HG03196 (cell line): ENCODE measurements around the gene PROK1.

ENCODE experiments used
- ATAC-seq: cut with Tn5 transposase; IDR thresholded peaks from one replicate; pipeline ENCODE4 v1.9.1; 2021; ENCODE audit not compliant: unreplicated experiment

Gene PROK1

DNA sequence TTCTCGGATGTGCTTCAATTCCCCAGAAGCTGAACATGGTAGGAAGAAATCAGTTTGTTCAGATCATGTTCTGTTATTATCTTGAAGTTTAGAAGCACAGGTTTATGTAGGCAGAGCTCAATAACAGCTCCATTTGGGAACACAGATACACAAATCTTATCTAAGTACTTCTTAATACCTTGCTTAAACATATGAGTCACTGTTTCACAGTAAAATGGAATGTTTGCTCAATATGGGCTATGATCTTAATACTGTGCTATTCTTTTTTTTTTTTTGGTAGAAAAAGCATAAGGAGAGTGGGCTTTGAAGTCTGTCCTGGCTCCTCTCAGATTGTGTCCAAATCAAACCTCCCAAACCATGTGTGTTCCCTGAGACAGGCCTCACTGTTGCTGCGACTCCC lies 13.4 kb downstream of the PROK1 start:
- ATAC-seq, result no peak

DNA sequence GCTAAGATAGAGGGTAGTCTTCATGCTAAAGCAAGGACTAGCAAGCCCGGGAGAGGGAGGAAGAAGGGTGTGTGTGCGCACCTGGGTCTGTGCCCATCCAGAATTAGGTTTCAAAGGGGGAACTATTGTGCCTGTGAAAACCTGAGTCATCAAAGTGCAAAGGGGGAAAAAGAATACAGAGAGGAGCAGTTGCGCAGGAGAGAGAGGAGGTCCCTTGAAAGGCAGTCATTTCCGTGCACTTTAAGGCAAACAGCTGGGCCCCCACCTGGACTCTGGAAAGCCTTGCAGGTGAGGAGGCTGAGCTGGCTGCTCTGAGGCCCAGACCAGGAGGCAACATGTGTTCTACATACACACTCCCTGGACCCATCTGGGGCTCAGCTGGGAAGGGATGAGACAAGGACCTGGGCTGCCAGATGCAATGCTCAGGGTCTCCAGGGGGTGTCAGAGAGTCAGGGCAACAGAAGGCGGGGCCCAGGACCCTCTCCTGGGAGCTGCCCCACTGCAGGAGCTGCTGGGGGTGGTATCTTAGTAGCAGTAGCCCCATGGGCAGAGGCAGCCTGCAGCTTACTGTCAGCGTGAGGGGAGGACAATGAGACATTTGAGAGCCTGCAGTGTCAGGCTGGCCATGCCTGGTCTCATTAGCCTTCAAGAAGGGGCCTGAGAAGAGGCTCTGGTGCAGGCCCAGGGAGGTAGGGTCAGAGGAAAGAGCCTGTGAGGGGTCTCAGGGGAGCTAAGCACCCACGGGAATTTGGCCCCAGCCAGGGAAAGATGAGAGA lies 14.3 kb downstream of the PROK1 start:
- no peak for ATAC-seq

DNA sequence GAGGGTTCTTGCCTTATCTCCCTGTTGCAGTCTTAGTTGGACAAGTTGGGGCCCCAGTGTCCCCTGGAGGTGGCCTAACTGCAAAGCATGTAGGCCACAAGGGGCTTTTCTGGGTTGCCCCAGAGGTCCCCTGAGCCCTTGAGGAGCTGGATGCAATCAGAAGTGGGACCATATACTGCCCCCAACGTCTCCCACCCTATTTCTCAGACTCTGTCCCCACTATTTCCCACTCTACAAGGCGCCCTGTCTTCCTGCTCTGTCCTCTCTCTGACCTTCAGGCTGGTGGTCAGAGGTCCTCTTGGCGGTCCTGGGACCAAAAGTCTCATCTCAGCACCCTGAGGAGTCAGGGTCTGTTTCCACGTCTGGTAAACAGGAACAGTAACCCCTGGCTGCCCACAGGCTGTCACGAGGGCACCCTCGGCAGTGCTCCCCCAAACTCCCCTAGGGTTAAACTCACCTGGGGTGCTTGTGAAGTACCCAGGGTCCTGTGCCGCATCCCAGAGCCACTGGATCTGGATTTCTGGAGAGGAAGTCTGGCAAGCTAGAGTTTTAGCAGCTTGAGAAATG lies 14.9 kb downstream of the PROK1 start:
- no peak for ATAC-seq

DNA sequence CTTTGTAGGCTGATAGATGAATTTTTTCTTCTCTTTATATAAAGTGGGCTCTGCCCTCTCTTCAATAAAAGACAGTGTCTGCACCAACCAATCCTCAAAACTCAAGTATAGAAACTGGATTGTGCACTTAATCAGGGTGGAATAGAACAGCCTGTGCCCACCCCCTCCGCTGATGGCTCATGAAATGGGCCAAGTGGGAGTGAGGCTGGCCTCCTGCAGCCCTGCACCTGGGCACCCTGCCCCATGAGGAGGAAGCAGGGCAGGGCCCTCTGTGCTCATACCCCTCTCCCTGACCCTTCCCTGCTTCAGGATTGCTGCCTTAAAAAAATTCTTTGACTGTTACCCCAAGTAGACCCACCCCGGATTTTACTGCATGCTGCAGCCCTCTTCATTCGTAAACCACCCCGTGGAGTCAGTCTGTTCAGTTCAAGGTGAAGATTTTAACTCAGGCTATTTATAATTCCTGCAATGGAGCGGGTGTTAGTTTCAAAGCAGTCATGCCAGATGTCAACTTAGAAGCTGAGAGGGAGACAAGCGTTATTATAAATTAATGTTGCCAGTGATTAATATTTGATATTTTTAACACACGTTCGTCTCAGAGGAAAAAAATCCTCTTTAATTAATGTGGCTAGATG lies 15.8 kb downstream of the PROK1 start:
- no peak for ATAC-seq

DNA sequence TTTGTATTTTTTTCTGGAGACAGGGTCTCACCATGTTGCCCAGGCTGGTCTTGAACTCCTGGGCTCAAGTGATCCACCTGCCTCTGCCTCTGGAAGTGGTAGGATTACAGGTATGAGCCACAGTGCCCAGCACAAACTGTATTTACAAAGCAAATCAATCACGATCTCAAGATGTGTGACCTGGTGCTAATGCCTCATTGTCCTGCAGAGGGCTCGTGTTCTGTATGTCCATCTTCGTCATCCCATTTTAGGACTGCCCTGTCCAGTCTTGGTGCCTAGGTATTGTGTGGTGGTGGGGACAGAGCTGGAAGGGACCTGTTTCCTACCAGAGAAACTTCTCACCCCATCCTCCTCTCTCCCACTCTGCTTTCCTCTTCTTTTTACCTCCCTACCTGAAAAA lies 20.2 kb downstream of the PROK1 start:
- ATAC-seq, result no peak

DNA sequence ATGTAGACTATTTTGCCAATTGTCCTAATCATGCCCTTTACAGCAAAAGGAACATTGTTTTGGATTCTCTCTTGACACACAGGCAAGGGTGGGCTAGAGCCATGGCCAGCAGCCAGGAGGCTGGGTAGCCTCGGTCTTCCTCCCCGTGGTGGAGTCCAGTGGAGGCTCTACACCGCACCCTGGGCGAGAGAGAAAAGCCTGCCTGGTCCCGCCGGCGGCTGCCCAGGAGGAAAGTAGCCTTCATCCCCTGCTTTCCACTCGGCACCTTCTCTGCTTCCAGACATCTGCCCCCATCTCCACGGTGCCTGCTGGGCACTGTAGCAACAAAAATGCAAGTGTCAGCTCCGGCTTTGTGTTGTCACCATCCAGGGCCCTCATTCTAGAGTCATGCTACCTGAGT lies 21.6 kb downstream of the PROK1 start:
- no peak for ATAC-seq

DNA sequence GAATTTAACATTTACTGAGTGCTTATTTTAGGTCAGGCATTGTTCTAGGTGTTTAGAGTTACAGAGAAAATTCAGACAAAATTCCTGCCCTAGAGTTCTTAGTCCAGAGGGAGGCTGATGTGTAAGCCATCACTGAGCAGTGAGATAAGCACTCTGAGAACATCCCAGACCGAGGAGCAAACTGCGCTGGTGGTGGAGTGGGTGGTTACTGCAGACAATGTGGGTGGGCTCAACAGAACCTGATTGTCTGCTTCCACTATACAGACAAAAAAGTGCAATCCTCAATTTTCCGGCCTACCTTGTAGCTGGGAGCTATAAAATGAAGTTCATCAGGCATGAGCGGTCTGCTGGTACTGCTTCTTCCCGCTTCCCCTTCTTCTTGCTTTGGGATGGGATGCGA lies 23.5 kb downstream of the PROK1 start:
- ATAC-seq, result no peak

DNA sequence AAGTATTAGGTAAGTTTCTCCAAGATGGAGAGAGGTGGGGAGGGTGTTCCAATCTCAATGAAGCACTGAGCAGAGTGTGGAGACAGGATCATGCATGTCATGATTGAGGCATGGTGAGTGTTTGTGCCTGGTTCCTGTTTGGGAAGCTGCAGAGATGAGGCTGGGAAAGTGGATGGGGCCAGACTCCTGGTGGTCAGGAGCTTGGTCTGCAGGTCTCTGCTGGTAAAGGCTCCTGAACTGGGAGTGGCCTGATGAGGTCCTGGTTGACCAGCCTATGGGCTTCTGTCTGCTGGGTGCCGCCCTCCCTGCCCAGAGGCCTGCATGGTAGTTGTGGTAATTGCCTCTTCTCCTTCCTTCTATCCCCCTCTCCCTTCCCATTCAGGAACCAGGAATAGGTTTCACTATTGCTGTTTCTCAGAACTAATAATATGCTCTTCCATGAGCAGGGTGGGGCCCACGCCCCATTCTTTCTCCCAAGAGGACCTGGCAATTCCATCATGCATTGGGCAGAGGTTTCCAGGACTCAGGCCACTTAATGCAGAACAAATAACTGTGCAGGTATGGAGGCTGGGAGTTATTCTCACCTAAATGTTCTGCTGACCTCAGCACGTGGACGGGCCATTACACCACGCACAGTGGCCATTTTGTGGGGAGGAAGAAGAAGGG lies 24.5 kb downstream of the PROK1 start:
- no peak for ATAC-seq

DNA sequence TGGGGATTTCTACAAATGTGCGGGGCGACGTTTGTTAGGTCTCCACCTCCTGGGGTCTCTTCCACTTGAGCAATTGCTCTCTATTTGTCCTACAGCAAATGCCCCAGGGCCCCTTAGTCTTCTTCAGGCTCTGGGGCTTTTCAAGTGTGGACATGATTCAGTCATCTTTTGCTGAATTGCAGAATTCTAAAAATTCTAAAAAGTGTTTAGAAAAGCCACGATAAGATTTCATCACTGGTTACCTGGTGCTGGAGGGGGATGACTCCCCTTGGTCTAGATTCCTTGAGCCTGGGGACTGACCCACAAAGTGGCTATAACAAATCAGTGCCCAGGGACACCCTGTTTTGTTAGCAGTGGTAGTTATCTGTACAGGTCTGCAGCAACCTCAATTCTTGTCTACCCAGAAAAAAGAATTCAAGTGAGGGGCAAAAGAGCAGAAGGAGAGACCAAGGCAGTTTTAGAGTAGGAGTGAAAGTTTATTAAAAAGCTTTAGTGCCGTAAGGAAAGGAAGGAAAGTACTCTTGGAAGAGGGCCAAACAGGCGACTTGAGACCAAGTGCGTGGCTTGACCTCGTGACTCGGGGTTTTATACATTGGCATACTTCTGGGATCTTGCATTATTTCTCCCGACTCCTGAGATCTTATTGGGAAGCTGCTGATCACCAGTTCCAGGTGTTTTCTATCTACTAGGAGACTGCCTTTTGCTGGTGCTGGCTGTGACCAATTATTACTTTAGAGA lies 25.2 kb downstream of the PROK1 start:
- ATAC-seq, result no peak

DNA sequence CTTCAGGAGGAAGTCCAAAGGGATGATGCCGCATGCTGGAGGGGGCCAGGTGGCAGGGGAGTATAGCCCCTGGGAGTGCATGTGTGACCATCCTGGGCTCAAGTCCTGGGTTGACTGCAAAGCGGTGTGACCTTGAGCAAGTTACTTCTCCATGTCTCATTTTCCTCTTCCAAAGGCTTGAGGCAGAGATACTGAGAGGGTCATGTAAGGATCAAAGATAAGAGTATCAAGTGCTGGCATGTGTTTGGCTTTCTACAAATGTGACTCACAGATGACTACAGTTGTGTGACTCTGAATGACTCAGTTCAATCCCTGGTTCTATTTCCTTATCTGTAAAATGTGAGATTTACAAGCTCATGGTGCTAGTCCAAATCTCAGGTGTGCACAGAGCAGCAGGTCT lies 26.1 kb downstream of the PROK1 start:
- no peak for ATAC-seq

DNA sequence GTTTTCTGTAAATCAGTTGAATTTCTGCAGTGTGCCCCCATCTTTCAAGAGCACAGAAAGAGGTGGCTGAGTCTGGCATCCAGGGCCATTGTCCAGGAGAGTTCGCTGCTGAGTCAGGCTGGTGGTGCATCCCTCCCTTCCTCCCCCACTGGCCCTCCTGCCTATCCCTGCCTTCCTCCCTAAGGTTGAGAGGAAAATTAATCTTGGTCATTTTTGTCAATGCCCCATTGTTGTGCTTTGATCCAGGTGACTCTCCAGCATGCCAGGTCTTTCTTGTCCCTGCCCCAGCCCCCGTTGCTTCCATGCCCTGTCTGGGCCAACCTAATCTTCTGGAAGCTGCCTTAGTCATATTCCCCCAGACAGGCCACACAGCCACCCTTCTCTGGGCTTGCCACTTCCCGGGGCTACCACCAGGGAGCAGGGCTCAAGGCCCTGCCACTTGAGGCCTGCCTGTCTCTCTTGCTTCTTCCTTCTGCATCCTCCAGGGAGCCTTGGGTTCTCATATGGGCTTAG lies 26.6 kb downstream of the PROK1 start:
- ATAC-seq, result no peak

DNA sequence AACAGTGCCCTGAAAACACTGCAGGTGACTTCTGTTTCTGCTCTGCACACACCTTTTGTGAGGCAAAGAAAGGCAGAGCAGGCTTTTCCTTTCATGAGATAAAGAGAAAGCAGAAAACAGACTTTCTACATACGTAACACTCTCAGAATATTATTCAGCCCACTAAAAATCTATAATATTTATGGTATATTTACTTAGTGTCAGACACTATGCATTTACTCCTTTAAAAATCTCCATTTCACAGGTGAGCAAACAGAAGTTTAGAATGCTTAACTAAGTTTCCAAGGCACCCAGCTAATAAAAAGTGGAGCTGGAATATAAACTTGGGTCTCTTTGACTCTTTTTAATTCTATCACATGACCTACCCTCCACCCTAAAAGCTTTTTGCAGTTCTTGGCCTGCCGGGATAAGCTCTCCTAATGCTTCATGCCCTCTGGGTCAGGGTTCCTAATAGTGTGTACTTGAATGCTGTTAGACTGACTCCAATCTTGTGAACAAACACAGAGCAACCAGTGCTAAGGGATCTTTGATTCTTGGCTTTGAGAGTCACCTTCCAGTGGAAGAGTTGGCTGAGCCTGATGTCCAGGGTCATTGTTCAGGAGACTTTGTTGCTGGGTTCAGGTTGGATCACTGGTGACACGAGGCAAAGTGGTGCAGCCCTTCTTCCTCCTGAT lies 27.2 kb downstream of the PROK1 start:
- ATAC-seq, result no peak

DNA sequence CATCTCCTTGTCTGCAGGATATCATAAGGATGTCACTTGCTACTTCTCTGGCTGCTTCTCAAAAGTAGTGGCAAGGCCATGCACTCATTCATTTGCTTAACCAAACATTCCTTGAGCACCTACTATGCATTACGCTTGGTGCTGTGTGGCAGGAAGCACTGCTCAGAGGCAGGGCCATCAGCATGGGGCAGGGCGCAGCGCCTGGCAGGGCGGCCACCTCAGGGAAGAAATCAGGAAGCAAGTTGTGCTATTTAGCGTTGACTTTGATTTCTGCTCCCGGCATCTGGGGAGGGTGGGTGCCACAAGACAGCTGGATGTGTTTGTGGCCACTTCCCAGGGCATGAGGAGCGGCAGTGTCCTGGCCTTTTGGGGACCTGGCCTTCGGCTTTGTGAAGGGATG lies 27.9 kb downstream of the PROK1 start:
- ATAC-seq, result no peak

DNA sequence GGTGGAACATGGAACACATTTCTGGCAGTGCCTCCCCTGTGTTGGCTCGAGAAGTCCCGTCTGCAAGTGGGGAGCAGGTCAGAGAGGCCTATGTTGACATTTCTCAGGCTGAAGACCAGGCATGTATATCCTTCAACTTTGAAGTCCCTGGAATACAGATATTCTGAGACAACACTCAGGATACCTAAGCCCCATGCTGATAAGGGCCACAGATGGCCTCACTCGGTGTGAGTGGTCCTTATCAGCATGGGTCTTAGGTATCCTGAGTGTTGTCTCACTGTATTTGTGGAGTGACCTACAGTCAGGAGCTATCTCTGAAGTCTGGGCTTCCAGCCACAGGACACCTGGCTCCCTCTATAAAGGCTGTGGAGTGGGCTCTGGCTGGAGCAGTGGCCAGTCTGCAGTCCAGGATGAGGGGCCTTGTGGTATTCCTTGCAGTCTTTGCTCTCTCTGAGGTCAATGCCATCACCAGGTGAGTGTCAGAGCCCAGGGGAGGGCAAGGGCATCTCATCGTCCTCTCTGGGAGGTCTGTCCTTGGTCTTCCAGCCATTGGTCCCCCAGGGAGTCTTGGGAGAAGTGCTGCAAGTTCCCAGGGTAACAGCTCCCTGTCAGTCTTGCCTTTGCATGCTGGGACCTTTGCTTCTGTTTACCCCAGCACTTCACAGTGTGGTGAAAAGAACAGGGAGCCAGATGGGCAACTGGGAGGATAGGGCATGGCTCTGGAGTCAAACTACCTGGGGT lies 29.6 kb downstream of the PROK1 start:
- no peak for ATAC-seq

DNA sequence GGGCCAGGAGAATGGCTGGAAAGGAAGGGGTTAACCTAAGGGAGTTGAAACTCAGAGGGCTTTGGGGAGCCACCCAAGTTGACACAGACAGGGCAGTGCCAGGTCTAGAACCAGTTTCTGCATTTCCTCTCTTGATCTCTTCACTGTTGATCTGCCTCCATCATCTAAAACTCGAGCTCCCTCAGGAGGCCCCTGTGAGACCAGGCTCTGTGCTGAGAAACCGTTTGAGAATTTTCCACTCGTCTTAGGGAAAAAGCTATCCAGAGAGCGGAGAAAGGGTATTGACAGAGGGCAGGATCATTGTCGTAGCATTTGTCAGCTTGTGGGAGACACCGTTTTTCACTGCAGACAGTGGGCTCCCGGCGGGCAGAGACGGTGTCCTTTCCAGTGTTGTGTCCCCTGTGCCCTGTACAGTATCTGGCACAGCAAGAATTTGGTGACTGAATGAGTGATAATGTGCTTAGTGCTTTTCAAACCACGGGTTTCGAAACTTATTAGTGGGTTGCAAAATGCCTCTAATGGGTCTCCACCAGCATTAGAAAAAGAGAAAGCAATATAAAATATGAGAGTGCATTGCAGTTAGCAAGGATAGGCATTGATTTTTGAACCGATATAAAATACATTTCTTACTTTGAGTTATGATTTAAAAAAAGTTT lies 31.1 kb downstream of the PROK1 start:
- ATAC-seq, result no peak

DNA sequence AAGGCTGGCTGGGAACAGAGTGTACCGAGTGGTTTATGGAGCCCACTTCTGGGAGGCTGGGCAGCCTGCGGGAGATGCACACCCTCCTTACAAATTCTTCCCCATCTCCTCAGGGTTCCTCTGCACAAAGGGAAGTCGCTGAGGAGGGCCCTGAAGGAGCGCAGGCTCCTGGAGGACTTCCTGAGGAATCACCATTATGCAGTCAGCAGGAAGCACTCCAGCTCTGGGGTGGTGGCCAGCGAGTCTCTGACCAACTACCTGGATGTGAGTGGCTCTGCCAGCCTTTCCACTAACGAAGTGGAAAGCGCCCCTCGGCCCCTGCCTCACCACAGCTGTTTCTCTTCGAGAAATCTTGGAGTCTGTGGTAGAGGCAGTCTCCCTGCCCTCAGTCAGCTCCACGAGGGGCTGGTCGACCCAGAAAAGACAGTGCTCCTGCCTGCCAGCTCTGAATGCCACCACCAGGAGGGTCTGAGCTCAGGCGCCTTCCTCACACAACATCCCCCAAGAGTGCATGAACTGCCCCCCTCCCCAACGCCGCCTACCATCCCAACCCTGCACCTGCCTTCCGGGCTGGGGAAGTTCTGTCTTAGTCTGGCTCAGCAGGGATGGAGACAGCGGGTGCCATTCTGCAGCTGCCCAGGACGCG lies 31.8 kb downstream of the PROK1 start:
- ATAC-seq, result no peak

DNA sequence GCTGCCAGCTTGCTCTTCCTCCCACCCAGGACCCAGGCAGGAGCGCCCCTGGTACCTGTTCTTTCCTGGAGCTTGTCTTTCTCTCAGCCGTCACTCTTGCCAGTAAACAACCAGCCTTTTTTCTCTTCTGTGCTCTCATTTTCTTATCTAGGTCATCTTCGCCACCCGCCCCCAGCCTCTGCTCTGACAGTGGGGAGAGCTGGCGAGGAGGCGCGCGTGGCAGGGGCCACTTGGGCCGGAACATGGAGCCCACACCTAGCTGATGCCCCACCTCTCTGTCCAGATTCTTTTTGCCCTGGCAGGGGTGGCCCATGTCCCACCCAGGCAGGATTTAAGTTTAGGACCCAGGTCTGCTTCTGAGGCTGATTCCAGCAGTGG lies 32.3 kb downstream of the PROK1 start:
- no peak for ATAC-seq

DNA sequence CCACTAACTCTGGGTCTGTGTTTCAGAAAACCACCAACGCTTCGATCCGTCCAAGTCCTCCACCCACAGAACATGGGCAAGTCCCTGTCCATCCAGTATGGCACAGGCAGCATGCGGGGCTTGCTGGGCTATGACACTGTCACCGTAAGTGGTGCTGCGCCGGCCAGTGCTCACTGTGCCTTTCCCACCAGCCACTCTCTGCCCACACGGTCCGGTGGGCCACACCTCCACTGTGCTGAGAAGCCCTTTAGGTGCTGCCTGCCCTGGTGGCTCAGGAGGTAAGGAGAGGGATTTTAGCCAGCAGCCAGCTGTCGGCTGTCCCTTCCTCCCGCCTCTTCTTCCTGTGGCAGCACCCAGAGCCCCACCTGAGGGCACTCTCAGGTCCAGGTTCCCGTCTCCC lies 33.9 kb downstream of the PROK1 start:
- no peak for ATAC-seq

DNA sequence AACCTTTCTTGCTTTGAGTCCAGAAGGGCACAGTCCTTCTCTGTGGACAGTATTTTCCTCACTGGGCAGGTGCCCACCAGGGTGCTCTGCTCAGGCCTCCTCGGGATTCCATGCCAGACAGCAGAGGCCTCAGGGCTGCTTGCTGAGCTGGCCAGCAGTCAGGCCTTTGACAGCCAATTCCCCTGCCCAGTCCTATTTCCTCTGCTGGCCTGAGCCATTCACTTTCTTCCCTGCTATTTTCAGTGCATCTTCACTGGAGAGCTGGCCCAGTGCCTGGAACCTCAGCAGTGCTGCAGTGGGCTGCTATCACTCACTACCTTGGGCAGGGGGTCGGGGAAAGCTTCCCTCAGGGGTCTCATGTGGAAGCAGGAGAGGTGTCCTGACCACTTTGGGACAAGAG lies 34.8 kb downstream of the PROK1 start:
- ATAC-seq, result no peak
